GM19395 (cell line): ENCODE measurements around the gene CLEC16A.

Experiments used
- ATAC-seq: cut with Tn5 transposase; IDR thresholded peaks from one replicate; pipeline ENCODE4 v1.9.1; 2021; ENCODE audit warnings: mild to moderate bottlenecking, moderate library complexity; ENCODE audit not compliant: unreplicated experiment

Gene CLEC16A

GRCh38 chr16:10938796-10939648 is 5.3 kb upstream of the CLEC16A start:
- no peak for ATAC-seq

- no peak for ATAC-seq
These were observed 4.6 kb upstream of the CLEC16A start for GRCh38 chr16:10939649-10940234.

GRCh38 chr16:10940501-10941079 is 3.8 kb upstream of the CLEC16A start:
- ATAC-seq: no peak

- peak; percentile 2 for ATAC-seq
These were observed 3.0 kb upstream of the CLEC16A start for GRCh38 chr16:10941127-10941933.

- ATAC-seq: peak; percentile 7
These were observed 2.4 kb upstream of the CLEC16A start for GRCh38 chr16:10941935-10942351.

GRCh38 chr16:10942352-10943063 is 1.9 kb upstream of the CLEC16A start, which contains the start of gene DEXI:
Gene DEXI (minus strand): TSS chr16:10942468. CDS start chr16:10942005, 463 bp downstream.
- peak; percentile 46 for ATAC-seq

GRCh38 chr16:10943064-10943353 is 1.4 kb upstream of the CLEC16A start:
- ATAC-seq: no peak

- no peak for ATAC-seq
These were observed 862 bp downstream of the CLEC16A start for GRCh38 chr16:10945065-10945787.

- no peak for ATAC-seq
These were observed 1.9 kb downstream of the CLEC16A start for GRCh38 chr16:10946308-10946707.

GRCh38 chr16:10947211-10947787 is 2.9 kb downstream of the CLEC16A start:
- ATAC-seq: no peak

- ATAC-seq: peak; percentile 68
These were observed 5.1 kb downstream of the CLEC16A start for GRCh38 chr16:10949424-10949970.

- no peak for ATAC-seq
These were observed 6.0 kb downstream of the CLEC16A start for GRCh38 chr16:10950393-10950792.

GRCh38 chr16:10951026-10951425 is 6.7 kb downstream of the CLEC16A start:
- ATAC-seq: no peak

GRCh38 chr16:10954903-10955302 is 10.5 kb downstream of the CLEC16A start:
- no peak for ATAC-seq

- ATAC-seq: no peak
These were observed 13.6 kb downstream of the CLEC16A start for GRCh38 chr16:10957771-10958482.

GRCh38 chr16:10959161-10959560 is 14.8 kb downstream of the CLEC16A start:
- ATAC-seq: no peak

- no peak for ATAC-seq
These were observed 16.9 kb downstream of the CLEC16A start for GRCh38 chr16:10961231-10961630.

GRCh38 chr16:10964039-10964890 is 19.9 kb downstream of the CLEC16A start:
- no peak for ATAC-seq
